ENCODE results near the gene MYO7A. TPM values are rescaled to one million over a fixed set of nuclear protein-coding genes. Genes with fewer than 3 reads are reported as not detected.

MYO7A gene
- total RNA-seq, 4 donors from 2014 or later = 2.0 to 18.2 (median 6.6) TPM

DNA sequence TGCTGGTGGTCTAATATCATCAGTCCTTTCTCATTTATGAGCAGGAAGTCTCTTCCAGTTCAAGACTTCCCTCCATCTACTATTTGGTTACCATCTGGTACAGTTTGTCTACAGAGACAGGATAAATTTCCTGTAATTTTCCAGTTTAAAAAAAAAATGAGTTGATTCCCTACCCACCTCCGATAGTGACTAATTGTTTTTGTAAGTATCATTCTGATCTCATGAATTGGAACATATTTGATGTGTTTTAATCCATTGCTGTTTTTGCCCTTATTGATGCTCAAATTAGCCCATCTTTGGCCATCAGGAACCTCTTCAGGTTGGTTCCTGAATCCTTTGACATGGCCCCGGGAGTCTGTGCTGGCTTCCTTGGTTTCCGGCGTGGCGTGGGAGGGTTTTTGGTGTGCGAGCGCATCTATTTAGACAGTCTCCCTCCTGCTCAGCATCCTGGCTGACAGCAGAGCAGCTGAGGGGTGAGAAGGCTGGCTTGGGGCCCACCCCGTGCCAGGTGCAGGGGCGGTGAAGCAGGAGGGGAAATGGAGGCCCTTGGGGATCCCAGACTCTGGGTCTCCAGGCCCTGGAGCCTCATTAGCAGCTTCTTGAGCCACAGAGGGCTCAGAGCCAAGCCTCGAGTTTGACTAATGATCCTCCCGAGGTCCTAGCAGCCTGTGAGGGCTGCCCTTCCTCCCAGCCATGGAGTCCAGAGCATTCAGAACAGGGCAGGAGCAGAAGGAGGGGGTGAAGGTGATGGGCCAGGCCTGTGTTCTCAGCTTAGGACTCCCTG, 18.6 kb upstream of the MYO7A start:
- Histone ChIP-seq H3K27me3 (no peaks in the 10 kb centered on the region), H3K9me3 (no peaks in the 10 kb centered on the region), H3K27ac (no peak overlapping the region), H3K4me1 (no peaks in the 10 kb centered on the region), H3K36me3 (no peaks in the 10 kb centered on the region), H3K4me3 (no peak overlapping the region)
- no peak for TF ChIP-seq POLR2A (IDR thresholded peaks at IDR 0.05)
- no peak for TF ChIP-seq CTCF (IDR thresholded peaks at IDR 0.05)
- intact Hi-C loops (cut with DNase I; ENCODE audit: low total_unique reads) = no loop called here
- DNase-seq = no peak

GRCh38 chr11:77110836-77111235, 17.2 kb upstream of the MYO7A start:
- no peak overlapping the region for H3K4me3 ChIP-seq
- H3K9me3 ChIP-seq = no peaks in the 10 kb centered on the region
- no peak for DNase-seq
- no peak overlapping the region for H3K27ac ChIP-seq
- H3K27me3 ChIP-seq = no peaks in the 10 kb centered on the region
- no peaks in the 10 kb centered on the region for H3K36me3 ChIP-seq
- no peak for TF ChIP-seq CTCF (IDR thresholded peaks at IDR 0.05)
- TF ChIP-seq POLR2A (IDR thresholded peaks at IDR 0.05) = no peak
- intact Hi-C loops (cut with DNase I; ENCODE audit: low total_unique reads) = no loop called here
- no peaks in the 10 kb centered on the region for H3K4me1 ChIP-seq

GRCh38 chr11:77111277-77111676, 16.8 kb upstream of the MYO7A start:
- TF ChIP-seq POLR2A (IDR thresholded peaks at IDR 0.05) (no peak), CTCF (IDR thresholded peaks at IDR 0.05) (no peak)
- no peak for DNase-seq
- Histone ChIP-seq H3K9me3 (no peaks in the 10 kb centered on the region), H3K4me1 (no peaks in the 10 kb centered on the region), H3K27me3 (no peaks in the 10 kb centered on the region), H3K36me3 (no peaks in the 10 kb centered on the region), H3K4me3 (no peak overlapping the region), H3K27ac (no peak overlapping the region)
- intact Hi-C loops (cut with DNase I; ENCODE audit: low total_unique reads) = no loop called here

DNA sequence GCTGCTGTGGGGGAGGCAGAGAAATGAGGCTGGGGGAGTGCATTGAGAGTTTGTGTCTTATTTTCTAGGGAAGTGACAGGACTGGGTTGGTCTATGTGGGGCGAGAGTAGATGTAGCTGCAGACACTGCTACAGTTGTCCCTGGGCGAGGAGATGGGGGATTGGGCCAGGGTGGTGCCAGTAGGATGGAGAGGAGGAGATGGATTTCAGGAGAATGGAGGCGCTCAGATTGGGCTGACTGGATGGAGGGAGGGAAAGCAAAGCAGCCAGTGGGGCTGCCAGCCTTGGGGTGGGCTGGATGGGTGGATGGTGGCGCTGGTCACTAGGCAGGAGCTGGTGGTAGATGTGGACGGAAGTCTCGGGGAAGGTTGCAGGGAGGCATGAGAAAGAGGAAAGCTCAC, 16.1 kb upstream of the MYO7A start:
- no peaks in the 10 kb centered on the region for H3K4me1 ChIP-seq
- intact Hi-C loops (cut with DNase I; ENCODE audit: low total_unique reads) = no loop called here
- TF ChIP-seq POLR2A (IDR thresholded peaks at IDR 0.05) = no peak
- TF ChIP-seq CTCF (IDR thresholded peaks at IDR 0.05) = no peak
- no peak for DNase-seq
- no peak overlapping the region for H3K27ac ChIP-seq
- no peaks in the 10 kb centered on the region for H3K9me3 ChIP-seq
- no peaks in the 10 kb centered on the region for H3K27me3 ChIP-seq
- H3K36me3 ChIP-seq = no peaks in the 10 kb centered on the region
- no peak overlapping the region for H3K4me3 ChIP-seq

DNA sequence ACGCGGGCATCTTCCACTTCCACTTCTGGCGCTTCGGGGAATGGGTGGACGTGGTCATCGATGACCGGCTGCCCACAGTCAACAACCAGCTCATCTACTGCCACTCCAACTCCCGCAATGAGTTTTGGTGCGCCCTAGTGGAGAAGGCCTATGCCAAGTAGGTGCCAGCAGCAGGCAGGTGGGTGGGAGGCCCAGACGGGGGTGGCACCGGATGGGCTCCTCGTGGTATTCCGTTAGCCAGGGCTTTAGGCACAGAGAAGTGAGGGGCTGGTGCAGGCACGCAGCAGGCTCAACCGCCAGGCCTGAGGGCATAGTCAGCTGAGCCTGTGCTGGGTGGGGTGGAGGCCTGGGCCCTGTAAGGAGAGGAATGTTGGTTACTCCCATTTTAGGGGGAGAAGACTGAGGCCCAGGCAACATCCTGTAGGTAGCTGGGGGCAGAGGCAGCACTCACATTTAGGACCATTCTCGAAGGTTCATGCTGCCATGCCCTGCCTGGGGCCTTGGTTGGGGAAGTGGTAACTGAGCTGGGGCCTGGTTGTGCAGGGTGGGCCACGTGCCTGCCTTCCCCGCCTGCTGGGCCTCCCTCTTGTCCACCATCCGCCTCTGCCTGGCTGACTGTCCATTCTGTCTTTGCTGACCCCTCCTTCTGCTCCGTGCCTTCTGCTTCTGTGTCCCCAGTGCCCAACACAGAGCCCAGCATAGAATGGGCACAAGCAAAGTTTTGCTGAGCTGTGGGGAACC, 15.2 kb upstream of the MYO7A start:
- TF ChIP-seq POLR2A (IDR thresholded peaks at IDR 0.05) (no peak), CTCF (IDR thresholded peaks at IDR 0.05) (no peak)
- DNase-seq = no peak
- intact Hi-C loops (cut with DNase I; ENCODE audit: low total_unique reads) = no loop called here
- Histone ChIP-seq H3K9me3 (no peaks in the 10 kb centered on the region), H3K36me3 (no peaks in the 10 kb centered on the region), H3K4me1 (no peaks in the 10 kb centered on the region), H3K4me3 (no peak overlapping the region), H3K27me3 (no peaks in the 10 kb centered on the region), H3K27ac (no peak overlapping the region)
